Activated CD4-positive, alpha-beta T cell treated with anti-CD3 and anti-CD28 coated beads, Interleukin-2, amount 50 U/mL, for 48 hours (primary cell): ENCODE measurements around the gene FERD3L.
"Not testable (repeated sequence)": the region's sequence is repeated elsewhere in the genome, so short reads cannot be mapped to it uniquely, and the experiment has no call there.

Source experiments
- DNase-seq, 2 experiments: peaks; one replicate each; pipeline ENCODE4 v3.0.0-alpha.2; 2020

The FERD3L gene, protein sequence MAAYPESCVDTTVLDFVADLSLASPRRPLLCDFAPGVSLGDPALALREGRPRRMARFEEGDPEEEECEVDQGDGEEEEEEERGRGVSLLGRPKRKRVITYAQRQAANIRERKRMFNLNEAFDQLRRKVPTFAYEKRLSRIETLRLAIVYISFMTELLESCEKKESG

DNA sequence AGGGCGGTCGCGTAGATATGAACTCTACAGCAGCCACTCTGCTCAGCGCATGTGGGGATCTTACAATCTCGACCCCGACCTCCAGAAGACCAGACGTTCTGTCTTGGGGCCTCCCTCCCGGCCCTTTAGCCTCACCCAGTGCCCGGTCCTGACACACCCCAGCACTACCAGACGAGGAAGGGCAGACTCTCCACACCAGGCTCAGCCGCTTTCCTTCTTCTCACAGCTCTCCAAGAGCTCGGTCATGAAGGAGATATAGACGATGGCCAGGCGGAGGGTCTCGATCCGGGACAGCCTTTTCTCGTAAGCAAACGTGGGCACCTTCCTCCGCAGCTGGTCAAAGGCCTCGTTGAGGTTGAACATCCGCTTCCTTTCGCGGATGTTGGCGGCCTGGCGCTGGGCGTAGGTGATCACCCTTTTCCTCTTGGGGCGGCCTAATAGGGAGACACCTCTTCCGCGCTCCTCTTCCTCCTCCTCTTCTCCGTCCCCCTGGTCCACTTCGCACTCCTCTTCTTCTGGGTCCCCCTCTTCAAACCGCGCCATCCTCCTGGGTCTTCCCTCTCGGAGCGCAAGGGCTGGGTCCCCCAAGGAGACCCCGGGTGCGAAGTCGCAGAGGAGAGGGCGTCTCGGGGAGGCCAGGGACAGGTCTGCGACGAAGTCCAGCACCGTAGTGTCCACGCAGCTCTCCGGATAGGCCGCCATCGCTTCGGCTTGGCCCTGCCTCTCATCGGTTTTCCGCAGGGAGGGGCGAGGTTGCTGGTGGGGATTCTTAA is at the start of gene FERD3L:
Gene FERD3L, minus strand, starts transcription at position 761 of the 773 bp plus-strand sequence. Its CDS starts 59 bp downstream, at position 702.
- no peak for DNase-seq

DNA sequence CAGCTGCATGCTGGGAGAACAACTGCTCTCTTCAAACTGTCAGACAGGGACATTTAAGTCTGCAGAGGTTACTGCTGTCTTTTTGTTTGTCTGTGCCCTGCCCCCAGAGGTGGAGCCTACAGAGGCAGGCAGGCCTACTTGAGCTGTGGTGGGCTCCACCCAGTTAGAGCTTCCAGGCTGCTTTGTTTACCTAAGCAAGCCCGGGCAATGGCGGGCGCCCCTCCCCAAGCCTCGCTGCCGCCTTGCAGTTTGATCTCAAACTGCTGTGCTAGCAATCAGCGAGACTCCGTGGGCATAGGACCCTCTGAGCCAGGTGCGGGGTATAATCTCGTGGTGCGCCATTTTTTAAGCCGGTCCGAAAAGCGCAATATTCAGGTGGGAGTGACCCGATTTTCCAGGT is 49.2 kb upstream of the FERD3L start:
- not testable (repeated sequence) for DNase-seq

DNA sequence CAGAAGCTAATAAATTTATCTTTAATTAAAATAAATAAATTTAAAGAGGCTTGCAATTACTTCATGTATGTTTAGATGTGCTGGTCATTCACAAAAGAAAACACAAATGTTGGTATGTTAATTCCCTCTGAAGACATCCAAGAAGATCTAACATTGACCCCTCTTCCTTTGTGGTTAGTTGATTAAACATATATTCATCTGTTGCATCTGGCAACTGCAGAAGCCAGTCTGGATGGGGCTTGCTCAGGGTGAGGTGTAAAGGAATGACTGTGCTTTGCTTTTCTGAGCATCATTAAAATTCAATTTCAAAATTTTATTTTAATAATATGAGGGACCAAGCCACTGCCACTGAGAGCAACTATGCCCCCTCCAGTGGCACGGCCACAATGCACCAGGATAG is 36.4 kb upstream of the FERD3L start:
- no peak for DNase-seq

DNA sequence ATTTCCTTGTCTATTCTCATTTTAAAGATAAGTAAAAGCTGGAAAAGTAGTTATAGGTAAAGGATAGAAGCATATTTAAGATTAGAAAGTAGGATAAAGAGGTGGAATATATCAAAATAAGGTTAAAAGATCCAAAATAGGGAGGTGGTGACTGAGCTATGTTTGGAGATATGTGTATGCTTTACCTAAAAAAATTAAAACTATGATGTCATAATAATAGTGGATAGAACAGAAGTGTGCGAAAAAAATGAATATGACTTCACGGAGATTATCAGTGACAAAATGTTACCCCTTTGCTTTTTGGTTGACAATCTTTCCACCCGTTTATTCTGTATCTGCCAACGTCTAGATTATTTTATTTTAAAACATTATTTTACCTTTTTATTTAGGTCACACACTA is 33.4 kb upstream of the FERD3L start:
- no peak for DNase-seq

DNA sequence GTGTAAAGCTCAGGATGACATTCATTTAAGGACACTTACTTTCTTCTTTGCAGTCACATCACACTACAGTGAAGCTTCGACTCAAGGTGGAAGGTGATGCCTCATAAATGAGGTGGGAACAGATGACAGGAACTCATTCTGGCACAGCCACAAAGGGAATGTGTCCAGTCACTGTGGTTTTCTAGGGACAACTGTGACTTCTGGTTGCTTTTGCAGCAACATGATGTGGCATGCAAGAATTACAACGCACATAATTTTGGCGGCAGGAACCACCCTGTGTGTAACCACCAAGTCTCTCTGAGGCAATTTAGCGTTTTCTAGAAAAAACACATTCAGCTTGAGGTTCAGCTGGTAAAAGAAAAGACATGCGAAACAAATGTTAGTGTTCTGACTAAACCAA is 32.0 kb upstream of the FERD3L start:
- DNase-seq: no peak

DNA sequence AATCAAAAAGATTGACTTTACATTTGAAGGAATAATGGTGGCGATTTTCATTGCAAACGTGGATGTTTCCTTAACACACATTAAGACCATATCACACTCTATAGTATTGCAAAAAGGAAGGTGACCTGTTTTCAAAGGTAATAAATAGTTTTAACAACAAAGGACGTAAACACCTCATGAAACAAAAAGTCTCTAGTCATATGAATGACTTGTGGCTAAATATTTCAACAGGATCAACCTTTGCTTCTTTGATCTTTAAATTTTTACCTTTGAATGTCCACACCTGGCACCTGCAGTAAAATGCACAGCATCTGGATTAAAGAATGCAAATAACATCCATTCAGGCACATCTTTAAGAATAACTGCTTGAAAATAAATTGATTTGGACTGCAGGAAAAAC is 30.0 kb upstream of the FERD3L start:
- no peak for DNase-seq

DNA sequence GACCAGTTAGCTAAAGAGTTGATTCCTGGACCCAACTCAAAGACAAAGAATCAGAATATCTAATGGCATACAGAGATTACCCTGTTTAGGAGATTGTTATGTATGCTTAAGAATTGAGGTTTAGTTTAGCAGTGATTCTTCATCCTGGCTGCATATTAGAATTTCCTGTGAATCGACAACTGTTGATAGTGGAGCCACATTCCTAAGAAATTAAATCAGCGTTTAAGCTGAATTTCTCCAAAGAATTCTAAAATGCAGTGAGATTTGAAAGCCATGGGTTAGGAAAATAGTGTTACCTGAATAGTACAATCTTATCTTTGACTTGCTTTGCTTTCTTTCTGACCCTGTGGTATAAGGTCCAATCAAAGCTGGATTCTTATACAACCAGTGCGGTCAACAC is 16.4 kb upstream of the FERD3L start:
- DNase-seq: no peak

DNA sequence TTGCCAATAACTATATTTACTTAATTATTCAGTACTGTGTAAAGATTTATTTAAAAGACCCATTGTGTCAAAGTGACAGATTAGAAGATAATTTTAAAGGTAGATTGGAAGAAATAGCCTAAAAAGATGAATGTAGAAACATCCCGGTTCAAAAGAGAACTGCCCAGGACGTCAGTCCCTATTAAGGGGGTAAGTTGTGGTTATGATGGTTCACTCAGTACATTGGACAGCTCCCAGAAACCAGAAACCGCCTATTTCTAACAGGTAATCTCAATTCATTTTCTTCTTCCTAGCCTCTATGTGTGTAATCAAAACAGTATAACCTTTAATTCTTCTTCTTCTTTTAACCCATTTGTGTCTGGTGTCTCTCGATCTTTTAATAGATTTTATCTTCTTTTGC is 1.5 kb upstream of the FERD3L start:
- DNase-seq: no peak

DNA sequence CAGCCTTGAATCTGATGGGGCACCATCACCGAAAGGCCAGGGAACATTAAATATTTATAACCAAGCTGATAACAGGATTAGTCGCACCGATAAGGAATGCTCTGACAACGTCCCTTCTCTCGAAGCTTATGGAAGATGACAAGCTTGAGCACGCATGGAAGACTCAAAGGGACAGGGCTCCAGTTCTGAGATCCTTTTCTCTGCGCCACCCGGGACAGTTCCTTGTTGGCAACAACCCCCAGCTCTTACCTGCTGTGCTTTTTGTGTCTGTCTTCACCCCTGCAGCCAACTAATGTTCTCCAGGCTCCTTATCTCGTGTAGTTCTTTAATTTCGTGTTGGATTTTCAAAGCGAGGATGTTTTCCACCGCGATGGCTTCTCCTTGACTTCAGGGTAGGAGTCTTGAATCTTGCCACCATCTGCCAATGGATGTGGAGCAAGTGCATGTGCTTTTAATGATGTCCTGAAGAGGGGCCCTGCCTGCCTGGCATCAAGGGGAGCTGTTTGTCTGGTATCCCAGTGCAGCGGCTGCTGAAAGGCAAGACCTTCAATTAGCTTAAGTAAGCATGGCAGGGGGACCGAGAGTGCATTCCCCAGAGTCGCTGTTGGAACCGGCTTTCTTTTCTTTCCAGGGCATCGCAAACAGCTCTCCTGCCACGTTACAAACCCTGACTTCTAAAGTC is 354 bp upstream of the FERD3L start:
- no peak for DNase-seq

DNA sequence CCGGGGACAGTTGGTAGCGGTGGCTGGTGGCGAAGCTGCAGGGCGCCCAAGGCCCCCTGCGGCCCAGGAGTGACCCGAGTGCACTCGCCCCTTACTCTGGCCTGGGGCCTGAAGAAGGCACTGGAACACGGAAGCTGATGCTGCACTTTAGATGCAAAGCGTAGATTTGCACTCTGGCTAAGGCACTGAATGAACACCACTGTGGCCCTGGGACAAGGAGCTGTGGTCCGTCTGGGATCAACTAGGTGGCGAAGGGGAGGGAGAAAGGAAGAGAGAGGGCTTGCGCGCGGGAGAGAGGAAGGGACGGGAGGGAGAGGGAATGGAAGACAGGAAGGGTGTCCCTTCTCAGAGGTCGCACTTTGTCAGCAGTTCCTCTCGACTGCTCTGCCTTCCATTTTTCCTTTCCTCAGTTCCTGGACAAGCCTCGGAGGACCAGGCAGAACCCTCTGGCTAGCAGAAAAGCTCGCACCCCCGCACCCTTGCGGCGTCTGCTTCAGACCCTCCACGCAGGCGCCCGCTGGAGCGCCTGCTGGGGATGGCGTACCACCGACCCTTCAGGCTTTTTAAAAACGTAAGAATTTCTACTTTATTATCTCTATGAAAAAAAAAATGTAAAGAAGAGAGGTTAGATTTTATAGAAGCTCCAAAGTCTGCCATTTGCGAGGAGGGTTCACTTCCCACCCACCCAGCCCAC is 1.2 kb downstream of the FERD3L start:
- no peak for DNase-seq

DNA sequence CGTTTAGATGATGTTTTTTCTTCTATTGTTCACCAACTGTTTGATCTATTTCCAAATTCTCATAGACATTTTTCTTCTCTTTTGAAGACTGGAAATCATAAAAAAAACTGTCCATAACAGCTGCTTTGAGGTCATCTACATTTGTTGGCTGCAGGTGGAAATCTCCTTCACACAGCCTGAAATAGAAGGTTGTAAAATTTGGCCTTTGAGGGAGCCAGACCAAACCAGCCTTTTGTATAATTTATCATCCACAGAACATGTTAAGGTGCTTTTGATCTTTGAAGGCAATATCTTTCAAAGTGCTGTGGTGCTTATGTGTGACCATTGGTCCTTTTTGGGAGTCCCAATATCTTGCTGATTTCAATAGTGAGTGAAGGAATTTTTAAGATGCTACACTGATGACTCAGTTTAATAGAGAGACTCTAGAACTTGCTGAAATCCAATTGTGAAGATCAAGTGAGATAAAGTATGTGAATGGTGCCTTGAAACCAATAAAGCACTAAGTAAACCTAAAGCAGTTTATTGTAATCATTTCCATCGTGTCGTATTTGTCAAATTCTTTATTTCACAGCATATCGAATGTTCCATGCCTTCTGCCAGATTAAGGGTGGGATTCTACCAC is 5.4 kb downstream of the FERD3L start:
- no peak for DNase-seq

DNA sequence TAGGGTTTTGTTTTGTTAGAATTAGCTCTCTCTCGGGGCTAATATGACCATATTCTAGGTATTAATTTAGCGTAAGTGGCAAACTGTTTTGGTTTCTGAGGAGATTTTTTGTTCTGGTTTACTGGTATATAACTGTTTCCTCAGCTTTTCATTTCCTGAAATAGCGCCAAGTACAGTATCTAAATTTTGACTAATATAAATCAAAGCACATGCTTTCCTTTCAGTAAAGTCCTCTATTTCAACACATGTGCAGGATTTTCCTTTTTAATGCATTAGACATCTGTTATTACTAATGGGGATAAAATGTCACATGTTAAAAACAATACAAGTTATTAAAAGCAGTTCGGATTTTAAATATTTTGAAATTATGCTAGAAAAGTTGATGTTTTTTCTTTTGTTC is 11.3 kb downstream of the FERD3L start:
- no peak for DNase-seq

DNA sequence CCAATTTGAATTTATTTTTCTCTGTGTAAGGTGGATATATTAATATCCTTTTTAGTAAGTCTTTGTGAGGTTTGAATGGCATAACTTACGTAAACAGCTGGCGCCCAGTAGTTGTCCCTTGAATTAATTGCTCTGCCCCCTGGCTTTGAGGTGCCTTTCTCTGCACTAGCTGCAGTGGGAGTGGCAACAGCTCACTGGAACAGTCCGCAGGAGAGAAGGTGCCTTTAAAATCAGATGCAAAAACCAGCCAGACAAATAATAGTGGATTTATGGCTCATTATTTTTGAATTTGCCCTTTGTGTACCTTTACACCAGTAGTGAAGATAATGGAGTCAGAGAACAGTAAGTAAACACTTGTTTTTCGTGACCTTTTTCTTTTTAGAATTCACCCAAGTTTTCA is 11.8 kb downstream of the FERD3L start:
- DNase-seq: no peak

DNA sequence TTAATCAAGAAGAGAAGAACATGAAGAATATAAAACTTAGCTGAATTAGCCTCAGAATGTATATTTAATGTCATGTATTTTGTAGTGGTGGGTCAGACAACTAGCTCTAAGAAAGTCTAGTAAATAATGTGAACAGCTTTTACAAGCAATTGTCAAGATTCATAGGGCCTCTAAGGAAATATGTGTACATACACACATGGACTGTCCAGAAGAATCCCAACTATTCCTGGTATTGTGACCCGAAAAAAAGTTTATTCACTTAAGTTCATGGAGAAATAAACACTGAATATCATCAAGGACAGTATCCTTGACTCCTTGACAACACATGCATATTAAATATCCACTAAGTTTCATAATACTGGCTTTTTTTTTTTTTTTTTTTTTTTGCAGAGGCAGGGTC is 16.4 kb downstream of the FERD3L start:
- DNase-seq: no peak

DNA sequence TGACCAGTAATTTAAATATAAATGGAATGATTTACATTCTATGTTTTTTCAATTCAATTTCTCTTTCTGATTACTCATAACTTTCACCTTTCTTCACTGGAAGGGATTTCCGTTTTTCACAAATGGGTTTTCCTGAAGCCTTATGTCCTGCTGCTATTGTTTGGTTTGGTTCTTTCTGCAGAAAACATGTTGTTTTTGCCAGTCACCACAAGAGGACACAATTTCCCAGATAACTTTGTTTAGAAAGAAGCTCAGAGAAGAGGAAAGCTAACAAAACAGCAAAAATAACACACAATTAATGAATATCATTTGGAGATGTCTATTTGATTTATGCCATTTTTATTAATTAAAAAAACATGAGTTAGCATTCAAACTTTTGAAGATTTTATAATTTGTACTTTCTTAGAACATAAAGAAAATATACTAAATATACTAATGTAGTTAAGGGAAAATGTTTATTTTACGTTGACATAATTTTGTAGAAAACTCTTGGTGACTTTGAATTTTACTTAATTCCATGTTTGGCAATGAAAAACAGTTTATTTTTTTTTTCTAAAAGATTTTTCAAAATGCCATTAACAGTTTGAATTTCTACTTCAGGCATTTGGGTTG is 23.1 kb downstream of the FERD3L start:
- no peak for DNase-seq

DNA sequence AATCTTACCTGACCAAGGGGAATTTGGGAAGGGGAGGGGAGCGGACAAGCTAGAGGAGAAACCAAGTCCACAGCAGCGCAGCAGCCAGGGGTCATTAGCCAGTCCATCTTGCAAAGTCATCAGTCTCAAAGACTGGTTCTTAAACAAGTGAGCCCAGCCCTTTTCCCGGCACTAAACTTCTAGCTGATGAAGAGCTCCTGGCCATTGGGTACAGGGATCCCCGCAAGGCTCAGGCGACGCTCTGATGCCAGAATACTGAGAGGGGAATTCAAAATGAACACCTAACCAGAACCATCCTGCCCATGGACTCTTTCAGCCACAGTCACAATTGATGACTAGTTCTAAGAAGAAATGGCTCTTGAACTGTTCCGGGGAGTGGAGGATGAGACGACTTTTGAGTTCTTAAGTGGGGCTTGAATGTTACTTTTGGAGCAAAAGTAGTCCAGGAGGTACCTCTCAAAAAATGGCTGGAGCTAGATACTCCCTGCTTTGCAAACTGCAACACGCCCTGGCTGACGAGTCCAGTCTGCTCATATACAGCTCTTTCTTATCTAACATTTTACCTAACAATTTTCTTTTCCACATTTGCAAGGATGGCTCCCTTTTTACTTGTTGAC is 25.2 kb downstream of the FERD3L start:
- DNase-seq: no peak

DNA sequence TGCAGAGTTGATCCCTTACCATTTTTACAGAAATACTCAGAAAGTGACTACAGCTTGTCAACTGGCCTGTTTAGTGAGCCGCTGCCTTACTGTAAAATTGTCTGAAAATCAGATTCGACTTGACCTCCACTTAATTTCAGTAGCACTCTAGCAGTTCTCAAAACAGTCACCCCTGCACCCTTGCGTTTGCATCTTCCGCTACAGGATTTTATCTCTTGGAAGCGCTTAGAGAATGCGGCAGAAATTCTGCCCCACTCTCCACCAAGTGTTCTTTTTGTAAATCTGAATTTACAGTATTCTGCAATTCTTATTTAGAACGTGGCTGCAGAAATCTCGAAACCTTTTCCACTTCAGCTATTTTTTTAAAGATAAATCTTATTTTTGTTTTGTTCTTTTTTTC is 25.8 kb downstream of the FERD3L start:
- DNase-seq: no peak

DNA sequence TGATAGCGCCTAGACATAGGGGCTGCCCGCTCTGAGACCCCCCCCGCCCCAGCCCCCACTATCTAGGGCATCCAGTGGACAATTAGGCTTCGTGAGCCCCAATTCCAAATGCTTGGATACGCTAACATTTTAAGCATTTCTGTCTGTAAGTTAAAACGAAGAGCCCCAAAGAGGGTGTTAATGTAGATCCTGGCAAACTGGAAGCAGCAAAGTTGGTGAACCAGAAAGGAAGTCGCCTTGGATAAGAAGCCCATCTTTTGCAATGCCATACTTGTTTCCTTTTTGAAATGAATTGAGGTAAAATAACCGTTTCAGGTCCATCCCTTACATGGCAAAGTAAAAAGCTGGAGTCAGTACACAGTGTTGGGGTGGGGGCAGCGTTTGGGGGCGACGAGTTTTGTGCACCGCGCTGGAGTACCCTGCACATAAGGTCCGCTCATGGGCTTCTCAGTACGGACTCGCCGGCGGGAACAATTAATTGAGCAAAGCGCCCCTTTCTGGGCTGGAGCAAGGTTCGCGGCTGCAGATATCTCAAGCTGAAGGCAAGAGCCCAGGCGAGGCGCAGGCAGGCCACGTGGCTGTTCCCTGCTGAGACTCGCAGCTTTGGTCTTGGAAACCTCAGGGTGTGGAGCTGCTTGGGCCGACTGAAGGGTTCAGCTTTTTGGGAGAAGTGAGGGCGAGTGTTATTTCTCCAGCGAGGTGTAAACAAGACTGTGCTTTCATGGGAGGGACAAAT is 26.4 kb downstream of the FERD3L start:
- peak in 1 of 2 experiments; percentile 2 for DNase-seq

DNA sequence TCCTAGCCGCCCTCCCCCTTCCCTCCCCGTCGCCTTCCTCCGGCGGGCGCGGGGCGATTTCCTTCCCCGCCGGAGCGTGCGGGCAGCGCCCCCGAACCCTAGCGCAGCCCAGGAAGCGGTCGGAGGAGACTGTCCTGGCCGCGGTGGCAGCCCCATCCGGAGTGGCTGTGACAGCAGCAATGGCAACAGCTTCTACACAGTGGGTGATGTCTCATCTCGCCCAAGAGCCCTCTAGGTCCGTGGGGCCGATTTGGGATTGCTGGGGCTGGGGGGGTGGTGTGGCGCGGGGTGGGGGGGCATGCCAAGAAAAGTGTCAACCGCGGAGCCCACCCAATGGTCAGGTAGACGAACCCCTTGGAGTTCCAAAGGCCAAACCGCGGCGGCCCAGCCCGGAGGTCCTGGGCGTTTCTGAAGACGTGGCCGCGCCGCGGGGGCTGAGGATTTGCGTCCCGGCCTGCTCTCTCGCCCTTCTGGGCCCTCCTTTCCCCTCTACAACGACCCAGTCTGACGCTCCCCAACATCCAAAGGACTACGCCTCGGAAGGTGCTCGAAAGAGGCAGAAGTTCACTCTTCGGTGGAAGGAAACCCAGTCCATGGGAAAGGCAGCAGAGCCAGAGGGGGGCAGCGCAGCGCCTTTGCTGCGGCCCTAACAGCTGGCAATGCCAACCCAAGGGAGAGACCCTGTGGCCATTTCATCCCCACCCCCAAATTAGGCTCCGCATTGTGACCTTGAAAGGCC is 27.2 kb downstream of the FERD3L start:
- DNase-seq: no peak

DNA sequence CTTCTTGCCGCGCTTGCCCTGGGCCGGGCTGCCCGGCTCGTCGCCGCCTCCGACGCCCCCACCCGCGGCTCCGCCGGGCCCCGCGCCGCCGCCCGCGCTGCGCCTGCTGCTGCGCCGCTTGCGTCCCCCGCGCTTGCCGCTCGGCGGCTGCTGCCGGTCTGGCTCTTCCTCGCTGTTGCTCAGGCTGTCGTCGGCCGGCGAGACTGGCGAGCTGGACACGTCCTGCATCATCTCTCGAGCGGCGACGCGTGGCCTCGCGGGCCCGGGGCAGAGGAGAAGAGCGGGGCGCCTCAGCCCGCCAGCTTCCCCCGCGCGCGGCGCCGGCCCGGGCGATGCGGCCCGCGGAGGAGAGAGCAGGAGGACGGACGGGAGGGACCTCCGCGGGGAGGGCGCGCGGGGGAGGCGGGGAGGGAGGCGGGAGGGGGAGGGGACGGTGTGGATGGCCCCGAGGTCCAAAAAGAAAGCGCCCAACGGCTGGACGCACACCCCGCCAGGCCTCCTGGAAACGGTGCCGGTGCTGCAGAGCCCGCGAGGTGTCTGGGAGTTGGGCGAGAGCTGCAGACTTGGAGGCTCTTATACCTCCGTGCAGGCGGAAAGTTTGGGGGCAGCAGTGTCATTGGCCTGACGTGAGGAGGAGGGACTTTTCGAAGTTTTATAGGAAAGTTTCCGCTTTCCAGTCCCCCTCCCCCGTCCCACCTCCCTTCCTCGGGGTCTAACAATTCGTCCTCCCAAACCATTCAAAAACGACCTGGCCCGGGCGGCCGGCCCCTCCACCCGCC is 27.9 kb downstream of the FERD3L start, which contains the start of gene TWIST1:
Gene TWIST1, minus strand, starts transcription at position 546 of the 779 bp plus-strand sequence. Its CDS starts 315 bp downstream, at position 231.
- peak in 1 of 2 experiments; percentile 2 for DNase-seq
